22Rv1 (cell line): ENCODE results near the gene LPAR1.
"Not testable (repeated sequence)": the region's sequence is repeated elsewhere in the genome, so short reads cannot be mapped to it uniquely, and the experiment has no call there.

ENCODE experiments used
- CTCF ChIP-seq: fragments of 450-650 bp; IDR thresholded peaks from 2 replicates; pipeline ENCODE4 v1.5.1; 2017; ENCODE audit warnings: mild to moderate bottlenecking
- ZFX ChIP-seq: fragments of 450-650 bp; IDR thresholded peaks from 2 replicates; pipeline ENCODE4 v1.6.1; 2017; ENCODE audit warnings: antibody characterized with exemption, borderline replicate concordance

- TF ChIP-seq CTCF, ZFX: not testable (repeated sequence)
Measured at GRCh38 chr9:110861370-110862110, 176.7 kb downstream of the LPAR1 start.
